ENCODE data around the gene FGG.

The FGG gene

DNA sequence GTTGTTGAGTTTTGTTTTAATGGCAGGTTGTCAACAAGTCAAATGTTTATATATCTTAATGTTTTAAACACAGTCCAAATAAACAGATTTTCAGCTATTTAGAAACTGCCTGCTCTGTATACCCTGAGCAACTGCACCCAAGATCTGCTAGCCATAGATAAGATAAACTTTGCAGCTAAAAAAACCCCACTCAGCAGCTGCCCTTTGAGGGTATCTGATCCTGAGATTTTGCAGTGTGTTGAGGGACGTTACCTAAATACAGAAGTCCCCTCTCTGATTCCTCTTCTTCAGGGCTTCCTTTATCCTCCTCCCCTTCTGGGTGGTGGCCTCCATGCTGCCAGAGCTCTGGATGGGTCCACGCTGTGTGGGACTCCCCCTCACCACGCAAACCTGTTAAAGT lies 11.0 kb upstream of the FGG start:
- TF ChIP-seq, protein P1, sequence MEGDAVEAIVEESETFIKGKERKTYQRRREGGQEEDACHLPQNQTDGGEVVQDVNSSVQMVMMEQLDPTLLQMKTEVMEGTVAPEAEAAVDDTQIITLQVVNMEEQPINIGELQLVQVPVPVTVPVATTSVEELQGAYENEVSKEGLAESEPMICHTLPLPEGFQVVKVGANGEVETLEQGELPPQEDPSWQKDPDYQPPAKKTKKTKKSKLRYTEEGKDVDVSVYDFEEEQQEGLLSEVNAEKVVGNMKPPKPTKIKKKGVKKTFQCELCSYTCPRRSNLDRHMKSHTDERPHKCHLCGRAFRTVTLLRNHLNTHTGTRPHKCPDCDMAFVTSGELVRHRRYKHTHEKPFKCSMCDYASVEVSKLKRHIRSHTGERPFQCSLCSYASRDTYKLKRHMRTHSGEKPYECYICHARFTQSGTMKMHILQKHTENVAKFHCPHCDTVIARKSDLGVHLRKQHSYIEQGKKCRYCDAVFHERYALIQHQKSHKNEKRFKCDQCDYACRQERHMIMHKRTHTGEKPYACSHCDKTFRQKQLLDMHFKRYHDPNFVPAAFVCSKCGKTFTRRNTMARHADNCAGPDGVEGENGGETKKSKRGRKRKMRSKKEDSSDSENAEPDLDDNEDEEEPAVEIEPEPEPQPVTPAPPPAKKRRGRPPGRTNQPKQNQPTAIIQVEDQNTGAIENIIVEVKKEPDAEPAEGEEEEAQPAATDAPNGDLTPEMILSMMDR (IDR thresholded peaks at IDR 0.05; ENCODE audit: control insufficient read depth, insufficient read depth, low read depth, low read length, missing control alignments), result no peak
- no peak for DNase-seq (ENCODE audit: low read depth)
- H3K4me3 ChIP-seq (ENCODE audit: control insufficient read depth, low read depth, low read length), result no peak overlapping the region

DNA sequence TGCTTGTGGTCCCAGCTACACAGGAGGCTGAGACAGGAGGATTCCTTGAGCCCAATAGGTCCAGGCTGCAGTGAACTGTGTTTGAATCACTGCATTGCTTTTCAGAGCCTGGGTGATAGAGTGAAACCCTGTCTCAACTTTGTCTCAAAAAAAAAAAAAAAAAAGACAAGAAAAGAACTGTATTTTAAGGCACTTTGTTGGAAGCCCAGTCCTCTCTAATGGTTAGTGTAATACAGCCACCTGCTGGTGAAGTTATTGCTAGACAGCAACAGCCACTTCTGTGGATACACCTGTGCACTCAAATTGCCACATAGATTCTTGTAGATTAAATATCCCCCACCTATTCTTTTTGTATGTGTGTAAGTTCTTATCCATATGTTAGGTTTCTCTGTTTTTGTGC lies 10.1 kb upstream of the FGG start:
- no peak for DNase-seq (ENCODE audit: low read depth)
- TF ChIP-seq, protein P1 (IDR thresholded peaks at IDR 0.05; ENCODE audit: control insufficient read depth, insufficient read depth, low read depth, low read length, missing control alignments), result peak; percentile 51
- no peak overlapping the region for H3K4me3 ChIP-seq (ENCODE audit: control insufficient read depth, low read depth, low read length)

DNA sequence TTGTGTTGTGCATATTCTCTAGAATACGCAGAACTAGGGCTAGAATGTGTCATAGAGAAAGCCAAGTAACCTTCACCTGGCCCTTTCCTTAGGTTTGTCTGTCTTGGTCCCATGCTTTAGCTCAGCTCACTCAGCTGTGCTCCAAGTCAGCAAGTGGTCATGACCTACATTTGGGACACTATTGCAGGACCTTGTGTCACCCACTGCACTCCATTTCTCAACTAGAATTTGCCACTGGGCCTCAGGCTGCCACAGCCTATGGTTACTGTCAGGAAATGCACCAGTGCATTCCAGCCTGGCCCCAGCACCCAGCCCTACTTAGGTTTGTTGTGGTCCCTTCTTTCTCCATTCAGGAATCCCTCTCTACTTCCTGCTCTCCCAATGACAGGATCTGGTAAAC lies 7.7 kb upstream of the FGG start:
- H3K4me3 ChIP-seq (ENCODE audit: control insufficient read depth, low read depth, low read length), result no peak overlapping the region
- TF ChIP-seq, protein P1 (IDR thresholded peaks at IDR 0.05; ENCODE audit: control insufficient read depth, insufficient read depth, low read depth, low read length, missing control alignments), result no peak
- DNase-seq (ENCODE audit: low read depth), result no peak

DNA sequence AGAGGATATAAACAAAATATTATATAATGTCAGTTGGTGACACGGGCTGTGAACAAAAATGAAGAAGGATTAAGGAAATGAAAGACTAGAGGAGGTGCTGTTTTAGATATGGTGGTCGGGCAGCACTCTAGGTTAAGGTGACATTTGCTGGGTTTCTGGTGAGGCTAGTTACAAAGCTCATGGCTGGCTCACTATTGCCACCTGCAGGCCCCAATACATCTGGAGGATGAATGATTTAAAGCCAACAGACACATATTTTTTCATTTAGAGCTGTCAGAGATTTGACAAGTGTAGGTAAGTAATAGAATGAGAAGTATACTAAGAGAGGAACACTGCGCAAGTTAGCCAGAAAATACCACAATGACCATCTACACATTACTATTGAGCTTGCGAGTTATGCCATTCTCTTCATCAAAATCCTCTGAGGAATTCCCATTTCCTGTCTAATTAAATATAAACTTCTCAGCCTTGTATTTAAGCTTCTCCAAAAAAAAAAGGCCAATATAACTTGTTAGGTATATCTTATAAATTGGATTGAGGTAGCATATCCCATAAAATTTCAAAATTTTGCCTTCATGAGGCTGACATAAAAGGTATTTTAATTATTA lies 6.4 kb upstream of the FGG start:
- no peak overlapping the region for H3K4me3 ChIP-seq (ENCODE audit: control insufficient read depth, low read depth, low read length)
- TF ChIP-seq, protein P1 (IDR thresholded peaks at IDR 0.05; ENCODE audit: control insufficient read depth, insufficient read depth, low read depth, low read length, missing control alignments), result peak; percentile 74
- DNase-seq (ENCODE audit: low read depth), result no peak

DNA sequence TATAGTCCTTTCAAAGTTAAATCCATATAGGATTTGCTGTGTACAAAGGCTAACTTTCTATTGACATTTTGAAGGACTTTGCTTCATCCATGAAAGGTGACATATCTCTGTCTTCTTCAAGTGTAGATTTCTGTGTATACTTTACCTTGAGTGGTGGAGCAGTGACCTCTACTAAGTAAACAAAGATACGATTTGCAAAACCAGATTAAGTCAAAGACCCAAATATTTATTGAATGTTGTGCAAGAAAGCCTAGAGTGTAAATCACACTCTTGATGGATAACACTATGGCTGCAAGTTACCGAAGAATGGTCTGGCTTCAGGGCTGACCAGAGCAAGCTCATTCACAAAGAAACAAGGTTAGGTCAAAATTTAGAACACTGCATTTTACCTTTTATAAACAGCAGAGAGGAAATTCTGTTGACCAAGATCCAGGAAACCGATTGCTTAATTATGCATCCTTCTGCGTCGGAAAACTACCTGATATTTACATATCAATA lies 5.4 kb upstream of the FGG start:
- TF ChIP-seq, protein P1 (IDR thresholded peaks at IDR 0.05; ENCODE audit: control insufficient read depth, insufficient read depth, low read depth, low read length, missing control alignments), result no peak
- no peak for DNase-seq (ENCODE audit: low read depth)
- H3K4me3 ChIP-seq (ENCODE audit: control insufficient read depth, low read depth, low read length), result no peak overlapping the region

DNA sequence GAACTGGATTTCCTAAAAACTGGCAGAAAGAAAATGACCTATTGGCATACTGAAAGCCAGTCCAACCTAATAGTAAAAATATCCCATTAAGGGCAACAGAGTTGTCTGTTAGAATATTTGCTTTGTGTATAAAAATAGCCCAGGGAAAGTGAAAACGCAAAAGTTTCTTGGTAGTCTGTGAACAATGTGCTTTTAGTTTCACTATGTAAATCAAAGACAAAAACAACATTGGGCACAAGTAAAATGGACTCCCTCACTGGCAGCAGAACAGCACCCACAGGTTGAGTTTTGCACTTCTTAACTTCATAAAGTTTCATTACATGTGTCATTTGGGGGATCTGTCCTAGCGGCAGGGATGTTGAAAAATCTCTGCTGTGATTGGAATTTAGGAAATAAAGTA lies 4.3 kb upstream of the FGG start:
- no peak for DNase-seq (ENCODE audit: low read depth)
- TF ChIP-seq, protein P1 (IDR thresholded peaks at IDR 0.05; ENCODE audit: control insufficient read depth, insufficient read depth, low read depth, low read length, missing control alignments), result no peak

More for the DNA sequence above, 4.3 kb upstream of the FGG start:
- no peak overlapping the region for H3K4me3 ChIP-seq (ENCODE audit: control insufficient read depth, low read depth, low read length)
